Measurements from ENCODE around the gene TRAP1. TPM values are rescaled to one million over a fixed set of nuclear protein-coding genes. Genes with fewer than 3 reads are reported as not detected.

TRAP1 gene
- total and polyA plus RNA-seq, 2 experiments from 2014 or later, result 143 to 228 TPM

GRCh38 chr16:3608069-3608468 is 109.3 kb downstream of the TRAP1 start:
- Mint-ChIP-seq H3K9me3 (no peaks in the 10 kb centered on the region), H3K27ac (no peak overlapping the region; the same call in 1 of the 2 replicates), H3K4me1 (peaks cover 16% of the 10 kb centered on the region), H3K27me3 (ENCODE audit: insufficient read depth, low read depth, poor library complexity) (peaks cover 6% of the 10 kb centered on the region), H3K36me3 (ENCODE audit: low read depth) (peaks cover 26% of the 10 kb centered on the region), H3K4me3 (no peak overlapping the region)
- Histone ChIP-seq H3K4me3 (no peak overlapping the region), H3K27ac (ENCODE audit: low read depth) (no peak overlapping the region), H3K9me2 (ENCODE audit: insufficient read depth) (no peaks in the 10 kb centered on the region), H3K36me3 (ENCODE audit: insufficient read depth) (peaks cover 8% of the 10 kb centered on the region), H3K4me2 (no peak overlapping the region), H3K4me1 (ENCODE audit: insufficient read depth) (peaks cover 6% of the 10 kb centered on the region), H4K20me1 (replicated peaks; ENCODE audit: insufficient read depth) (peaks cover 9% of the 10 kb centered on the region; the same call in 1 of the 2 replicates), H3F3A (replicated peaks; ENCODE audit: low read depth) (peaks cover 16% of the 10 kb centered on the region; the same call in 1 of the 2 replicates), H3K27me3 (ENCODE audit: insufficient read depth) (no peaks in the 10 kb centered on the region), H3K79me2 (replicated peaks; ENCODE audit: insufficient read depth) (peaks cover 11% of the 10 kb centered on the region), H2AFZ (no peak overlapping the region)
- ATAC-seq (no peak), DNase-seq (ENCODE audit: low spot score) (no peak)
- TF ChIP-seq ETS1 (IDR thresholded peaks at IDR 0.05), result no peak
- no peak for TF ChIP-seq ZNF331 (CRISPR knock-in tag; IDR thresholded peaks at IDR 0.05; ENCODE audit: low read depth)
- TF ChIP-seq POLR2AphosphoS5 (IDR thresholded peaks at IDR 0.05; ENCODE audit: low read depth), result no peak
- TF ChIP-seq ZNF114 (CRISPR knock-in tag; IDR thresholded peaks at IDR 0.05), result no peak
- TF ChIP-seq EZH2phosphoT487 (IDR thresholded peaks at IDR 0.05; ENCODE audit: unreplicated experiment), result no peak
- no peak for TF ChIP-seq EZH2 (IDR thresholded peaks at IDR 0.05; ENCODE audit: low read depth, unreplicated experiment)
- TF ChIP-seq STAT1 (IDR thresholded peaks at IDR 0.05; ENCODE audit: unreplicated experiment), result no peak
- no peak for TF ChIP-seq NANOG (IDR thresholded peaks at IDR 0.05; ENCODE audit: borderline replicate concordance)
- no peak for TF ChIP-seq CTCF (conservative IDR thresholded peaks at IDR 0.05; ENCODE audit: low read depth in 2 of 2)
- TF ChIP-seq JUNB (IDR thresholded peaks at IDR 0.05; ENCODE audit: unreplicated experiment), result no peak
- TF ChIP-seq ZNF462 (CRISPR knock-in tag; IDR thresholded peaks at IDR 0.05), result no peak
